PC-3 (cell line): Measurements from ENCODE around the gene KNG1.

ENCODE experiments used
- CTCF ChIP-seq: fragments of 300-600 bp; sonication (generic); conservative IDR thresholded peaks from 2 replicates; pipeline ENCODE4 v1.5.1; 2017; ENCODE audit warnings: antibody characterized with exemption, low read depth, mild to moderate bottlenecking, low read length
- EZH2 ChIP-seq: fragments of 300-600 bp; sonication (generic); IDR thresholded peaks from one replicate; pipeline ENCODE4 v1.6.1; 2017; ENCODE audit warnings: antibody characterized with exemption, mild to moderate bottlenecking, low read length; ENCODE audit not compliant: unreplicated experiment
- EZH2phosphoT487 ChIP-seq: fragments of 300-600 bp; sonication (generic); IDR thresholded peaks from 2 replicates; pipeline ENCODE4 v1.6.1; 2018; ENCODE audit warnings: mild to moderate bottlenecking, antibody characterized with exemption, low read length, borderline replicate concordance

- TF ChIP-seq EZH2phosphoT487, result no peak
- no peak for TF ChIP-seq EZH2
- no peak for TF ChIP-seq CTCF
These were observed 23.3 kb upstream of the KNG1 start for GRCh38 chr3:186693843-186694242.
